Measurements from ENCODE around the gene C1RL. TPM values are rescaled to one million over a fixed set of nuclear protein-coding genes. Genes with fewer than 3 reads are reported as not detected.

The C1RL gene
- polyA plus RNA-seq, 2 of the 4 experiments (the other 2 are of a cell fraction), result 25.2 to 30.4 TPM

GRCh38 chr12:7146906-7147305 is 37.9 kb upstream of the C1RL start:
- POLR2A ChIA-PET, result no interaction called here

GRCh38 chr12:7146228-7146627 is 37.2 kb upstream of the C1RL start:
- Histone ChIP-seq H3K4me1 (no peaks in the 10 kb centered on the region), H3K4me3 (no peak overlapping the region), H3K27ac (no peak overlapping the region), H3K9me3 (no peaks in the 10 kb centered on the region), H3K4me2 (no peak overlapping the region)
- POLR2A ChIA-PET, result no interaction called here
- no peak for FAIRE-seq
- CTCF ChIA-PET, result interaction anchor here (0.6 to 7.7 kb wide), 13 partner anchors 8 to 1246 kb away, joined by 3 to 75 read pairs (median 4); partner anchors contain the start of genes C1S and SPSB2
- no peak for ATAC-seq
- no peak for TF ChIP-seq CEBPB (IDR thresholded peaks at IDR 0.05)
- TF ChIP-seq POLR2A (IDR thresholded peaks at IDR 0.05; ENCODE audit: low read length), result no peak
- TF ChIP-seq ZSCAN20 (CRISPR knock-in tag; IDR thresholded peaks at IDR 0.05), result no peak
- TF ChIP-seq, protein P1, sequence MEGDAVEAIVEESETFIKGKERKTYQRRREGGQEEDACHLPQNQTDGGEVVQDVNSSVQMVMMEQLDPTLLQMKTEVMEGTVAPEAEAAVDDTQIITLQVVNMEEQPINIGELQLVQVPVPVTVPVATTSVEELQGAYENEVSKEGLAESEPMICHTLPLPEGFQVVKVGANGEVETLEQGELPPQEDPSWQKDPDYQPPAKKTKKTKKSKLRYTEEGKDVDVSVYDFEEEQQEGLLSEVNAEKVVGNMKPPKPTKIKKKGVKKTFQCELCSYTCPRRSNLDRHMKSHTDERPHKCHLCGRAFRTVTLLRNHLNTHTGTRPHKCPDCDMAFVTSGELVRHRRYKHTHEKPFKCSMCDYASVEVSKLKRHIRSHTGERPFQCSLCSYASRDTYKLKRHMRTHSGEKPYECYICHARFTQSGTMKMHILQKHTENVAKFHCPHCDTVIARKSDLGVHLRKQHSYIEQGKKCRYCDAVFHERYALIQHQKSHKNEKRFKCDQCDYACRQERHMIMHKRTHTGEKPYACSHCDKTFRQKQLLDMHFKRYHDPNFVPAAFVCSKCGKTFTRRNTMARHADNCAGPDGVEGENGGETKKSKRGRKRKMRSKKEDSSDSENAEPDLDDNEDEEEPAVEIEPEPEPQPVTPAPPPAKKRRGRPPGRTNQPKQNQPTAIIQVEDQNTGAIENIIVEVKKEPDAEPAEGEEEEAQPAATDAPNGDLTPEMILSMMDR (IDR thresholded peaks at IDR 0.05), result no peak
- TF ChIP-seq ELK1 (IDR thresholded peaks at IDR 0.05; ENCODE audit: low read depth, low read length), result no peak
- no peak for TF ChIP-seq CBX2 (IDR thresholded peaks at IDR 0.05; ENCODE audit: borderline replicate concordance, low read depth)
- no peak for TF ChIP-seq ATOH8 (CRISPR knock-in tag; IDR thresholded peaks at IDR 0.05; ENCODE audit: low read depth)
- TF ChIP-seq MYC (IDR thresholded peaks at IDR 0.05; ENCODE audit: borderline replicate concordance, low read length), result no peak
- WGBS (ENCODE audit: missing lambda C conversion rate), result 72% methylated on average over 7 of the region's 7 CpGs
- DNase-seq (ENCODE audit: low read depth in 1 of 2, low spot score in 1 of 2), result no peak

More at GRCh38 chr12:7146906-7147305, 37.9 kb upstream of the C1RL start:
- Histone ChIP-seq H3K4me2 (no peak overlapping the region), H3K9me3 (no peaks in the 10 kb centered on the region), H3K27ac (no peak overlapping the region), H3K4me1 (no peaks in the 10 kb centered on the region), H3K4me3 (no peak overlapping the region)
- FAIRE-seq (no peak), DNase-seq (ENCODE audit: low read depth in 1 of 2, low spot score in 1 of 2) (no peak), ATAC-seq (no peak)
- 93% methylated on average over 7 of the region's 7 CpGs for WGBS (ENCODE audit: missing lambda C conversion rate)
- no peak for TF ChIP-seq FOXS1 (CRISPR knock-in tag; IDR thresholded peaks at IDR 0.05)
- TF ChIP-seq MAZ (IDR thresholded peaks at IDR 0.05; ENCODE audit: borderline replicate concordance, low read depth, low read length), result no peak
- no peak for TF ChIP-seq EHF (CRISPR knock-in tag; IDR thresholded peaks at IDR 0.05)
- TF ChIP-seq FOSB (CRISPR knock-in tag; IDR thresholded peaks at IDR 0.05), result no peak
- TF ChIP-seq, protein P2, sequence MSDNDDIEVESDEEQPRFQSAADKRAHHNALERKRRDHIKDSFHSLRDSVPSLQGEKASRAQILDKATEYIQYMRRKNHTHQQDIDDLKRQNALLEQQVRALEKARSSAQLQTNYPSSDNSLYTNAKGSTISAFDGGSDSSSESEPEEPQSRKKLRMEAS (IDR thresholded peaks at IDR 0.05), result no peak
- TF ChIP-seq, protein P3, sequence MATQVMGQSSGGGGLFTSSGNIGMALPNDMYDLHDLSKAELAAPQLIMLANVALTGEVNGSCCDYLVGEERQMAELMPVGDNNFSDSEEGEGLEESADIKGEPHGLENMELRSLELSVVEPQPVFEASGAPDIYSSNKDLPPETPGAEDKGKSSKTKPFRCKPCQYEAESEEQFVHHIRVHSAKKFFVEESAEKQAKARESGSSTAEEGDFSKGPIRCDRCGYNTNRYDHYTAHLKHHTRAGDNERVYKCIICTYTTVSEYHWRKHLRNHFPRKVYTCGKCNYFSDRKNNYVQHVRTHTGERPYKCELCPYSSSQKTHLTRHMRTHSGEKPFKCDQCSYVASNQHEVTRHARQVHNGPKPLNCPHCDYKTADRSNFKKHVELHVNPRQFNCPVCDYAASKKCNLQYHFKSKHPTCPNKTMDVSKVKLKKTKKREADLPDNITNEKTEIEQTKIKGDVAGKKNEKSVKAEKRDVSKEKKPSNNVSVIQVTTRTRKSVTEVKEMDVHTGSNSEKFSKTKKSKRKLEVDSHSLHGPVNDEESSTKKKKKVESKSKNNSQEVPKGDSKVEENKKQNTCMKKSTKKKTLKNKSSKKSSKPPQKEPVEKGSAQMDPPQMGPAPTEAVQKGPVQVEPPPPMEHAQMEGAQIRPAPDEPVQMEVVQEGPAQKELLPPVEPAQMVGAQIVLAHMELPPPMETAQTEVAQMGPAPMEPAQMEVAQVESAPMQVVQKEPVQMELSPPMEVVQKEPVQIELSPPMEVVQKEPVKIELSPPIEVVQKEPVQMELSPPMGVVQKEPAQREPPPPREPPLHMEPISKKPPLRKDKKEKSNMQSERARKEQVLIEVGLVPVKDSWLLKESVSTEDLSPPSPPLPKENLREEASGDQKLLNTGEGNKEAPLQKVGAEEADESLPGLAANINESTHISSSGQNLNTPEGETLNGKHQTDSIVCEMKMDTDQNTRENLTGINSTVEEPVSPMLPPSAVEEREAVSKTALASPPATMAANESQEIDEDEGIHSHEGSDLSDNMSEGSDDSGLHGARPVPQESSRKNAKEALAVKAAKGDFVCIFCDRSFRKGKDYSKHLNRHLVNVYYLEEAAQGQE (IDR thresholded peaks at IDR 0.05), result no peak
- no peak for TF ChIP-seq RFX5 (IDR thresholded peaks at IDR 0.05)
- TF ChIP-seq, protein P1 (IDR thresholded peaks at IDR 0.05), result no peak
- TF ChIP-seq RAD21 (conservative IDR thresholded peaks at IDR 0.05 in 1 of 2, IDR thresholded peaks at IDR 0.05 in 1 of 2), result no peak
- TF ChIP-seq KDM1A (IDR thresholded peaks at IDR 0.05; ENCODE audit: low read depth), result no peak
- no peak for TF ChIP-seq BHLHE40 (IDR thresholded peaks at IDR 0.05; ENCODE audit: low read depth, low read length)
- no peak for TF ChIP-seq HMGXB4 (CRISPR knock-in tag; IDR thresholded peaks at IDR 0.05; ENCODE audit: borderline replicate concordance)
- no peak for TF ChIP-seq PHF8 (IDR thresholded peaks at IDR 0.05; ENCODE audit: borderline replicate concordance, low read depth)
- no peak for TF ChIP-seq KDM5A (IDR thresholded peaks at IDR 0.05)
- no peak for TF ChIP-seq JUN (IDR thresholded peaks at IDR 0.05)
- no peak for TF ChIP-seq HOXB13 (CRISPR knock-in tag; IDR thresholded peaks at IDR 0.05; ENCODE audit: low read depth)
- TF ChIP-seq SMC3 (IDR thresholded peaks at IDR 0.05), result no peak
- CTCF ChIA-PET, result interaction anchor here (0.6 to 7.7 kb wide), 9 partner anchors 17 to 1245 kb away, joined by 3 to 75 read pairs (median 4); partner anchors contain the start of genes C1S and SPSB2
